ENCODE measurements around the gene CGB2. TPM values are rescaled to one million over a fixed set of nuclear protein-coding genes. Genes with fewer than 3 reads are reported as not detected.

The CGB2 gene
- total and polyA plus RNA-seq, 2 of the 13 experiments (the other 11 are each of a cell fraction or from before 2014, with no cell fraction given): not detected

DNA sequence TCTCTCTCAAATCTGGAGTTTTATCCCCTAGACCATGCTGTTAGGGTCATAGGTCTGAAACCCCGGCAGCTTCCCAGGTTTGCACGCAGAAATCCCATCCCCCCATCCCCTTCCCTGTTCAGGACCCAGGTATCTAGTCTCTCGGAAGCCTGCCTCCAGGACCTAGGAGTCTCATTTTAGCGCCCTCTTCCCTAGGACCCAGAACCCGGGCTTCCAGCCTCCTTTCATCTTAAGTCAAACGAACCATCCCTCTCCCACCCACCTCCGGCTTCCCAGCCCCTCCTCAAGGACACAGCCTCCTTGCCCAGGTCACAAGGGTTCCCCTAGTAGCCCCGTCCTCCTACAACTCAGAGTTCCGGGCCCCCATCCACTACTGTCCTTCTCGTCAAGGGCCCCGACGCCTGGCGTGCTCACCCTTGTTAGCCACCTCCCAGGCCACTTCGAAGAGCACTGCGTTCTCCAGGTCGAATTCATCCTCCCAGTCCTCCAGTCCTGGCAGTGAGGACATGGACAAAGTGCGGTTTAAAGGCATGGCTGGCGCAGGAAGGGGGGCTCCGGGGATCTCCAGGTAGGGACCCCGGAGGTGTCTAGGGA, 39.0 kb upstream of the CGB2 start (continued):
- TF ChIP-seq TBL1XR1 (IDR thresholded peaks at IDR 0.05; ENCODE audit: borderline replicate concordance, low read length, partially characterized antibody) (no peak), HNRNPL (IDR thresholded peaks at IDR 0.05; ENCODE audit: low read depth, low read length) (no peak), PREB (CRISPR knock-in tag; IDR thresholded peaks at IDR 0.05) (no peak), FOXK1 (CRISPR knock-in tag; IDR thresholded peaks at IDR 0.05; ENCODE audit: borderline replicate concordance, low read depth) (no peak), NRL (CRISPR knock-in tag; IDR thresholded peaks at IDR 0.05; ENCODE audit: borderline replicate concordance) (no peak), HMGA1 (CRISPR knock-in tag; conservative IDR thresholded peaks at IDR 0.05) (no peak), ESRRA (CRISPR knock-in tag; IDR thresholded peaks at IDR 0.05; ENCODE audit: low read depth) (no peak), ZBTB14 (CRISPR knock-in tag; IDR thresholded peaks at IDR 0.05) (no peak), GTF3A (CRISPR knock-in tag; conservative IDR thresholded peaks at IDR 0.05) (no peak), MLLT10 (CRISPR knock-in tag; IDR thresholded peaks at IDR 0.05) (no peak), KLF16 (CRISPR knock-in tag; IDR thresholded peaks at IDR 0.05) (no peak), SIX4 (CRISPR knock-in tag; IDR thresholded peaks at IDR 0.05) (no peak), HES4 (CRISPR knock-in tag; IDR thresholded peaks at IDR 0.05; ENCODE audit: borderline replicate concordance) (0 out of 2 replicates have a peak, but pooled peaks have one; percentile 22), ZNF362 (CRISPR knock-in tag; IDR thresholded peaks at IDR 0.05; ENCODE audit: borderline replicate concordance) (no peak), RCOR2 (CRISPR knock-in tag; IDR thresholded peaks at IDR 0.05) (no peak), ARID5B (CRISPR knock-in tag; IDR thresholded peaks at IDR 0.05) (no peak), SIX1 (CRISPR knock-in tag; IDR thresholded peaks at IDR 0.05; ENCODE audit: borderline replicate concordance) (no peak), FOXA1 (IDR thresholded peaks at IDR 0.05) (no peak), FOXA1 (CRISPR knock-in tag; IDR thresholded peaks at IDR 0.05) (no peak), ZNF746 (CRISPR knock-in tag; IDR thresholded peaks at IDR 0.05) (no peak)
- TF ChIP-seq, protein P1, sequence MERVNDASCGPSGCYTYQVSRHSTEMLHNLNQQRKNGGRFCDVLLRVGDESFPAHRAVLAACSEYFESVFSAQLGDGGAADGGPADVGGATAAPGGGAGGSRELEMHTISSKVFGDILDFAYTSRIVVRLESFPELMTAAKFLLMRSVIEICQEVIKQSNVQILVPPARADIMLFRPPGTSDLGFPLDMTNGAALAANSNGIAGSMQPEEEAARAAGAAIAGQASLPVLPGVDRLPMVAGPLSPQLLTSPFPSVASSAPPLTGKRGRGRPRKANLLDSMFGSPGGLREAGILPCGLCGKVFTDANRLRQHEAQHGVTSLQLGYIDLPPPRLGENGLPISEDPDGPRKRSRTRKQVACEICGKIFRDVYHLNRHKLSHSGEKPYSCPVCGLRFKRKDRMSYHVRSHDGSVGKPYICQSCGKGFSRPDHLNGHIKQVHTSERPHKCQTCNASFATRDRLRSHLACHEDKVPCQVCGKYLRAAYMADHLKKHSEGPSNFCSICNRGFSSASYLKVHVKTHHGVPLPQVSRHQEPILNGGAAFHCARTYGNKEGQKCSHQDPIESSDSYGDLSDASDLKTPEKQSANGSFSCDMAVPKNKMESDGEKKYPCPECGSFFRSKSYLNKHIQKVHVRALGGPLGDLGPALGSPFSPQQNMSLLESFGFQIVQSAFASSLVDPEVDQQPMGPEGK (CRISPR knock-in tag; IDR thresholded peaks at IDR 0.05): no peak
